PC-9 (cell line): Measurements from ENCODE around the gene BARHL1.

Experiments
- EZH2 ChIP-seq: fragments of 200-600 bp; sonication (generic); IDR thresholded peaks from 2 replicates; pipeline ENCODE4 v1.8.0; 2017; ENCODE audit warnings: antibody characterized with exemption, low read depth
- TF ChIP-seq, protein P1 (sequence below): fragments of 200-600 bp; sonication (generic); conservative IDR thresholded peaks from 2 replicates; pipeline ENCODE4 v1.6.1; 2017; ENCODE audit warnings: mixed run types, antibody characterized with exemption, mild to moderate bottlenecking, moderate library complexity

GRCh38 chr9:132577119-132577518 lies 5.3 kb upstream of the BARHL1 start:
- TF ChIP-seq, protein P1, sequence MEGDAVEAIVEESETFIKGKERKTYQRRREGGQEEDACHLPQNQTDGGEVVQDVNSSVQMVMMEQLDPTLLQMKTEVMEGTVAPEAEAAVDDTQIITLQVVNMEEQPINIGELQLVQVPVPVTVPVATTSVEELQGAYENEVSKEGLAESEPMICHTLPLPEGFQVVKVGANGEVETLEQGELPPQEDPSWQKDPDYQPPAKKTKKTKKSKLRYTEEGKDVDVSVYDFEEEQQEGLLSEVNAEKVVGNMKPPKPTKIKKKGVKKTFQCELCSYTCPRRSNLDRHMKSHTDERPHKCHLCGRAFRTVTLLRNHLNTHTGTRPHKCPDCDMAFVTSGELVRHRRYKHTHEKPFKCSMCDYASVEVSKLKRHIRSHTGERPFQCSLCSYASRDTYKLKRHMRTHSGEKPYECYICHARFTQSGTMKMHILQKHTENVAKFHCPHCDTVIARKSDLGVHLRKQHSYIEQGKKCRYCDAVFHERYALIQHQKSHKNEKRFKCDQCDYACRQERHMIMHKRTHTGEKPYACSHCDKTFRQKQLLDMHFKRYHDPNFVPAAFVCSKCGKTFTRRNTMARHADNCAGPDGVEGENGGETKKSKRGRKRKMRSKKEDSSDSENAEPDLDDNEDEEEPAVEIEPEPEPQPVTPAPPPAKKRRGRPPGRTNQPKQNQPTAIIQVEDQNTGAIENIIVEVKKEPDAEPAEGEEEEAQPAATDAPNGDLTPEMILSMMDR, result no peak
- no peak for TF ChIP-seq EZH2
